ENCODE measurements around the gene VPS18.

The VPS18 gene

DNA sequence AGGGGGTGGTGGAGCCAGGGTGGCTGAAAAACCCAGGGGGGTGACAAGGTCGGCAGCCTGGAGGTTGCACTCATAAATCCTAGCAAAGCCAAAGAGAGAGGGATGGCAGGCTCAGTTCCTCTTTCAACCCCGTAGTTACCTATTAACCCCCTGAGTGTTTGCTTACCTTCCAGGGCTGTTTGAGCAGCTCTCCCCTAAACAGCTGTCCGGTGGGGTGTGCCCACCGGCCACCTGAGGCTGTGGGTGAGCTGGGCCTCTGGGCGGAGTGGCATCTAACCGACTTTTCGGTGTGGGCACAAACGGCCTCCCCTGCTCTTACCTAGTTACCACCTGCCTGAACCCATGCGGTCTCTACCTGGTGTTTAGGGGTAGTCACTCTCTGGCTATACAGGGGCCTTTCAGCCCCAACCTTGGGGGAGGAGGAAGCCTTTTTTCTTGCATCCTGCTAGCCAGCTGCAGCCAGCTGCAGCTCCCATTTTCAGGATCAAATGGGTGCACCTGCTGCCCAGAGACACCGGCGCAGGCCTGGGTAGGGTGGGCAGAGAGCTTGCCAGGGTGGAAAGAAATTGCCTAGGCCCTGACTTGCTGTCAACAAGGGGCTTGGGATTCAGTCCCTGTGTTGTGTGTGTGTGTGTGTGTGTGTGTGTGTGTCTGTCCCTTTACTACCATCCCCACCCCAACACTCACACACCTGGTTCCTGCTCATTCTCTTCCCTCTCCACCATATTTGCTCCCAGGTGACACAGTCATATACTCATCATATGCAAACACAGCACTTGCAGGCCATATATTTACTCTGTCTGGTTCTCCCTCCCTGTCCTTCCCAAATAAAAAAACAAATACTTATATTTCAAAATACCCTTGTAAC lies 38.6 kb downstream of the VPS18 start:
- TF ChIP-seq CTCF (IDR thresholded peaks at IDR 0.05; ENCODE audit: insufficient read depth, low read length, poor library complexity, severe bottlenecking) (no peak), EZH2phosphoT487 (conservative IDR thresholded peaks at IDR 0.05; ENCODE audit: low read length) (no peak)
- H3F3A ChIP-seq (ENCODE audit: insufficient read depth) = no peaks in the 10 kb centered on the region
- no peak overlapping the region for H2AFZ ChIP-seq (ENCODE audit: low read depth, low read length, severe bottlenecking)
- no peak overlapping the region for H3K9ac ChIP-seq (ENCODE audit: low read length)
- no peak overlapping the region for H3K4me3 ChIP-seq (ENCODE audit: insufficient read depth, low read length, poor library complexity, severe bottlenecking)
- no peaks in the 10 kb centered on the region for H4K20me1 ChIP-seq (ENCODE audit: low read depth, low read length)
- H3K79me2 ChIP-seq (ENCODE audit: insufficient read depth, low read length) = no peaks in the 10 kb centered on the region
- H3K27ac ChIP-seq (ENCODE audit: low read depth, low read length) = no peak overlapping the region
- H3K9me2 ChIP-seq (replicated peaks; ENCODE audit: insufficient read depth, low read length) = no peaks in the 10 kb centered on the region
- no peaks in the 10 kb centered on the region for H3K27me3 ChIP-seq (ENCODE audit: low read length)
- H3K36me3 ChIP-seq (ENCODE audit: low read length) = no peaks in the 10 kb centered on the region
- no peaks in the 10 kb centered on the region for H3K9me3 ChIP-seq (ENCODE audit: insufficient read depth, low read length)
- no peak overlapping the region for H3K4me2 ChIP-seq (ENCODE audit: low read depth, low read length, poor library complexity, severe bottlenecking)

- TF ChIP-seq CTCF (IDR thresholded peaks at IDR 0.05; ENCODE audit: insufficient read depth, low read length, poor library complexity, severe bottlenecking) = no peak
- TF ChIP-seq EZH2phosphoT487 (conservative IDR thresholded peaks at IDR 0.05; ENCODE audit: low read length) = no peak
Observed at GRCh38 chr15:40933517-40933902, 39.3 kb downstream of the VPS18 start.

GRCh38 chr15:40934457-40934856 lies 40.2 kb downstream of the VPS18 start:
- Histone ChIP-seq H3F3A (ENCODE audit: insufficient read depth) (no peaks in the 10 kb centered on the region), H3K4me2 (ENCODE audit: low read depth, low read length, poor library complexity, severe bottlenecking) (no peak overlapping the region), H3K9ac (ENCODE audit: low read length) (no peak overlapping the region), H4K20me1 (ENCODE audit: low read depth, low read length) (no peaks in the 10 kb centered on the region), H3K79me2 (ENCODE audit: insufficient read depth, low read length) (no peaks in the 10 kb centered on the region), H2AFZ (ENCODE audit: low read depth, low read length, severe bottlenecking) (no peak overlapping the region), H3K36me3 (ENCODE audit: low read length) (no peaks in the 10 kb centered on the region), H3K27me3 (ENCODE audit: low read length) (no peaks in the 10 kb centered on the region), H3K9me2 (replicated peaks; ENCODE audit: insufficient read depth, low read length) (no peaks in the 10 kb centered on the region), H3K9me3 (ENCODE audit: insufficient read depth, low read length) (no peaks in the 10 kb centered on the region), H3K4me3 (ENCODE audit: insufficient read depth, low read length, poor library complexity, severe bottlenecking) (no peak overlapping the region), H3K27ac (ENCODE audit: low read depth, low read length) (no peak overlapping the region)
- TF ChIP-seq CTCF (IDR thresholded peaks at IDR 0.05; ENCODE audit: insufficient read depth, low read length, poor library complexity, severe bottlenecking) = no peak
- TF ChIP-seq EZH2phosphoT487 (conservative IDR thresholded peaks at IDR 0.05; ENCODE audit: low read length) = no peak

More at GRCh38 chr15:40933517-40933902, 39.3 kb downstream of the VPS18 start:
- H3K4me2 ChIP-seq (ENCODE audit: low read depth, low read length, poor library complexity, severe bottlenecking) = no peak overlapping the region
- no peak overlapping the region for H3K27ac ChIP-seq (ENCODE audit: low read depth, low read length)
- H4K20me1 ChIP-seq (ENCODE audit: low read depth, low read length) = no peaks in the 10 kb centered on the region
- no peaks in the 10 kb centered on the region for H3K9me2 ChIP-seq (replicated peaks; ENCODE audit: insufficient read depth, low read length)
- H3K79me2 ChIP-seq (ENCODE audit: insufficient read depth, low read length) = no peaks in the 10 kb centered on the region
- H3F3A ChIP-seq (ENCODE audit: insufficient read depth) = no peaks in the 10 kb centered on the region
- H3K27me3 ChIP-seq (ENCODE audit: low read length) = no peaks in the 10 kb centered on the region
- no peaks in the 10 kb centered on the region for H3K9me3 ChIP-seq (ENCODE audit: insufficient read depth, low read length)
- H3K4me3 ChIP-seq (ENCODE audit: insufficient read depth, low read length, poor library complexity, severe bottlenecking) = no peak overlapping the region
- H2AFZ ChIP-seq (ENCODE audit: low read depth, low read length, severe bottlenecking) = no peak overlapping the region
- no peaks in the 10 kb centered on the region for H3K36me3 ChIP-seq (ENCODE audit: low read length)
- H3K9ac ChIP-seq (ENCODE audit: low read length) = no peak overlapping the region
